HepG2 (cell line): ENCODE results near the gene SPG7. TPM values are rescaled to one million over a fixed set of nuclear protein-coding genes. Genes with fewer than 3 reads are reported as not detected.
A peak's percentile ranks its signal among the peaks of the same experiment; 100 is the strongest.

Experiments used
- ATAC-seq: fragments of 200-7000 bp; cut with Tn5 transposase; 3 replicates; pipeline ENCODE4 v1.9.1; 2020; ENCODE audit warnings: mild to moderate bottlenecking, moderate library complexity
- BruUV-seq: library from RNA; stranded (reverse); fragments of 400-500 nt; replicated peaks from 2 replicates; lab custom pipeline; 2021; lab: Mats Ljungman, UMichigan
- CTCF ChIA-PET: fragments of 300-600 bp; formaldehyde crosslinking; extraction: SDS; loops from one replicate; lab custom pipeline; 2021; ENCODE audit warnings: low total read pairs, inconsistent platforms, low intra/inter-chr PET ratio; lab: Yijun Ruan, JAX
- POLR2A ChIA-PET: fragments of 350-600 bp; sonication (Branson Sonifier 250); formaldehyde crosslinking; loops from one replicate; lab custom pipeline; 2020; ENCODE audit warnings: antibody characterized with exemption, inconsistent platforms; lab: Yijun Ruan, JAX
- DNase-seq: peaks from one replicate; pipeline ENCODE4 v3.0.0-alpha.2; 2015; ENCODE audit warnings: low spot score
- FAIRE-seq: peaks from 3 replicates; lab custom pipeline; 2011; peaks lifted over from hg19 to GRCh38; lab: Jason Lieb, UNC
- H2AFZ ChIP-seq: one replicate; pipeline ENCODE4 v1.6.1; 2011; ENCODE audit warnings: low read length, inconsistent platforms
- H3K27ac ChIP-seq: fragments of 300-600 bp; 3 replicates; pipeline ENCODE4 v1.8.0; 2011; ENCODE audit warnings: mixed run types, mild to moderate bottlenecking, mixed read lengths, low read length, inconsistent platforms; ENCODE audit not compliant: insufficient read depth; ENCODE audit errors: extremely low read length
- H3K27me3 ChIP-seq, 2 experiments: fragments of 200-600 bp in 1 of 2; 2 replicates in 1 of 2; 3 replicates in 1 of 2; pipeline versions ENCODE4 v1.6.0 to v1.8.0; 2011; ENCODE audit warnings: low read length in 2 of 2, mild to moderate bottlenecking in 2 of 2, moderate library complexity in 2 of 2, inconsistent platforms in 1 of 2; ENCODE audit not compliant: insufficient read depth in 2 of 2, control insufficient read depth in 1 of 2
- H3K36me3 ChIP-seq, 2 experiments: fragments of 200-600 bp in 1 of 2; replicated peaks in 1 of 2; 2 replicates in 1 of 2; 3 replicates in 1 of 2; pipeline versions ENCODE4 v1.5.1 to v1.8.0; 2011; ENCODE audit warnings: low read length in 2 of 2, inconsistent platforms in 1 of 2; ENCODE audit not compliant: insufficient read depth in 2 of 2, control insufficient read depth in 1 of 2
- H3K4me1 ChIP-seq: 2 replicates; pipeline ENCODE4 v1.5.1; 2012; ENCODE audit warnings: low read length, inconsistent platforms; ENCODE audit not compliant: insufficient read depth
- H3K4me2 ChIP-seq: 2 replicates; pipeline ENCODE4 v1.6.0; 2011; ENCODE audit warnings: low read depth, low read length, inconsistent platforms
- H3K4me3 ChIP-seq, 3 experiments: fragments of 200-600 bp in 1 of 3; sonication (generic), shearing (Covaris generic) in 1 of 3; replicated peaks in 1 of 3; 2 replicates each; pipeline ENCODE4 v1.5.1; 2011 to 2016; ENCODE audit warnings: low read length in 3 of 3, inconsistent platforms in 2 of 3, low read depth in 2 of 3, mild to moderate bottlenecking in 2 of 3, control low read depth in 1 of 3, mixed read lengths in 1 of 3; ENCODE audit not compliant: insufficient read depth in 1 of 3
- H3K79me2 ChIP-seq: one replicate; pipeline ENCODE4 v1.6.1; 2011; ENCODE audit warnings: low read length, inconsistent platforms; ENCODE audit not compliant: insufficient read depth
- H3K9ac ChIP-seq: 2 replicates; pipeline ENCODE4 v1.6.0; 2011; ENCODE audit warnings: mild to moderate bottlenecking, low read depth, low read length, inconsistent platforms; ENCODE audit not compliant: insufficient read depth
- H3K9me3 ChIP-seq: 2 replicates; pipeline ENCODE4 v1.5.1; 2012; ENCODE audit warnings: mild to moderate bottlenecking, low read length
- H4K20me1 ChIP-seq: 2 replicates; pipeline ENCODE4 v1.6.0; 2011; ENCODE audit warnings: inconsistent platforms, mild to moderate bottlenecking, low read length, moderate library complexity; ENCODE audit not compliant: insufficient read depth
- ARID2 ChIP-seq: sonication (generic); formaldehyde crosslinking; IDR thresholded peaks from 2 replicates; pipeline ENCODE4 v1.8.1; 2022; ENCODE audit warnings: mild to moderate bottlenecking, missing genetic modification reagents, borderline replicate concordance
- ESRRA ChIP-seq: sonication (generic); formaldehyde crosslinking; IDR thresholded peaks from 2 replicates; pipeline ENCODE4 v1.5.1; 2020; ENCODE audit warnings: mild to moderate bottlenecking, low read depth, missing genetic modification reagents
- PLRG1 ChIP-seq: fragments of 450-650 bp; conservative IDR thresholded peaks from 2 replicates; pipeline ENCODE4 v1.6.1; 2016
- SNAI1 ChIP-seq: sonication (generic); formaldehyde crosslinking; IDR thresholded peaks from 2 replicates; pipeline ENCODE4 v1.5.0; 2020; ENCODE audit warnings: mild to moderate bottlenecking, missing genetic modification reagents, borderline replicate concordance
- ZBTB3 ChIP-seq: sonication (generic); formaldehyde crosslinking; IDR thresholded peaks from 2 replicates; pipeline ENCODE4 v1.4.0; 2020; ENCODE audit warnings: low read depth, mild to moderate bottlenecking, moderate library complexity, missing genetic modification reagents, borderline replicate concordance
- ZMYM3 ChIP-seq: sonication (generic); formaldehyde crosslinking; IDR thresholded peaks from 2 replicates; pipeline ENCODE4 v1.5.1; 2020; ENCODE audit warnings: mild to moderate bottlenecking, missing genetic modification reagents
- ZNF430 ChIP-seq: sonication (generic); formaldehyde crosslinking; IDR thresholded peaks from 2 replicates; pipeline ENCODE4 v1.9.0; 2021; ENCODE audit warnings: mild to moderate bottlenecking, missing genetic modification reagents
- ZNF572 ChIP-seq: sonication (generic); formaldehyde crosslinking; IDR thresholded peaks from 2 replicates; pipeline ENCODE4 v1.5.1; 2020; ENCODE audit warnings: mild to moderate bottlenecking, missing genetic modification reagents
- ZNF598 ChIP-seq: sonication (generic); formaldehyde crosslinking; IDR thresholded peaks from 2 replicates; pipeline ENCODE4 v1.5.1; 2020; ENCODE audit warnings: mild to moderate bottlenecking, missing genetic modification reagents, borderline replicate concordance
- ZNF605 ChIP-seq: sonication (generic); formaldehyde crosslinking; IDR thresholded peaks from 2 replicates; pipeline ENCODE4 v1.8.0; 2022; ENCODE audit warnings: mild to moderate bottlenecking, missing genetic modification reagents
- WGBS: methylation state at CpG from one replicate; pipeline ENCODE4 v1.1.6; 2017; ENCODE audit warnings: low lambda C conversion rate; 5-methylcytosine and 5-hydroxymethylcytosine counted together
- in situ Hi-C: cut with HindIII; loops from 2 replicates; pipeline ENCODE4 v1.10.0; 2017; ENCODE audit warnings: low pct_unique_long_range_greater_than_20kb; ENCODE audit not compliant: extremely low pct_ligation_motif_present
- intact Hi-C: fragments of 100-400 bp; cut with micrococcal nuclease; formaldehyde crosslinking; loops from one replicate; pipeline ENCODE4 v1.10.0; 2022; ENCODE audit not compliant: unreplicated experiment
- polyA plus RNA-seq, 8 experiments: library from polyadenylated mRNA; depleted of rRNA in 3 of 8; stranded (reverse) in 7 of 8; unstranded in 1 of 8; fragments of >200 nt; fragmentation: Illumina TruSeq in 4 of 8; extraction: Trizol in 4 of 8; gene quantifications; 2 replicates each; pipeline versions ENCODE4 v1.2.1 to v1.2.3, GENCODE V29; 2011 to 2016; ENCODE audit warnings: low read depth in 4 of 8, missing spikeins in 1 of 8, mixed read lengths in 1 of 8; ENCODE audit not compliant: insufficient read depth in 1 of 8
- total RNA-seq, 5 experiments: library from RNA; depleted of rRNA; stranded (reverse); fragments of >200 nt; fragmentation: Illumina TruSeq; extraction: Trizol; gene quantifications; 2 replicates each; pipeline ENCODE4 v1.2.3, GENCODE V29; 2016; ENCODE audit warnings: low read depth in 1 of 5
- TF ChIP-seq, protein P1 (sequence below): sonication (generic); formaldehyde crosslinking; IDR thresholded peaks from 2 replicates; pipeline ENCODE4 v1.5.1; 2020; ENCODE audit warnings: mild to moderate bottlenecking, missing genetic modification reagents, moderate library complexity
- TF ChIP-seq, protein P2 (sequence below): sonication (generic); formaldehyde crosslinking; IDR thresholded peaks from 2 replicates; pipeline ENCODE4 v1.4.0; 2020; ENCODE audit warnings: missing genetic modification reagents
- TF ChIP-seq, protein P3 (sequence below): sonication (generic); formaldehyde crosslinking; conservative IDR thresholded peaks from 2 replicates; pipeline ENCODE4 v1.4.0; 2020; ENCODE audit warnings: missing genetic modification reagents

The SPG7 gene
- total and polyA plus RNA-seq, 2 of the 13 experiments (the other 11 are each of a cell fraction or from before 2014, with no cell fraction given), result 66.0 to 136 TPM

DNA sequence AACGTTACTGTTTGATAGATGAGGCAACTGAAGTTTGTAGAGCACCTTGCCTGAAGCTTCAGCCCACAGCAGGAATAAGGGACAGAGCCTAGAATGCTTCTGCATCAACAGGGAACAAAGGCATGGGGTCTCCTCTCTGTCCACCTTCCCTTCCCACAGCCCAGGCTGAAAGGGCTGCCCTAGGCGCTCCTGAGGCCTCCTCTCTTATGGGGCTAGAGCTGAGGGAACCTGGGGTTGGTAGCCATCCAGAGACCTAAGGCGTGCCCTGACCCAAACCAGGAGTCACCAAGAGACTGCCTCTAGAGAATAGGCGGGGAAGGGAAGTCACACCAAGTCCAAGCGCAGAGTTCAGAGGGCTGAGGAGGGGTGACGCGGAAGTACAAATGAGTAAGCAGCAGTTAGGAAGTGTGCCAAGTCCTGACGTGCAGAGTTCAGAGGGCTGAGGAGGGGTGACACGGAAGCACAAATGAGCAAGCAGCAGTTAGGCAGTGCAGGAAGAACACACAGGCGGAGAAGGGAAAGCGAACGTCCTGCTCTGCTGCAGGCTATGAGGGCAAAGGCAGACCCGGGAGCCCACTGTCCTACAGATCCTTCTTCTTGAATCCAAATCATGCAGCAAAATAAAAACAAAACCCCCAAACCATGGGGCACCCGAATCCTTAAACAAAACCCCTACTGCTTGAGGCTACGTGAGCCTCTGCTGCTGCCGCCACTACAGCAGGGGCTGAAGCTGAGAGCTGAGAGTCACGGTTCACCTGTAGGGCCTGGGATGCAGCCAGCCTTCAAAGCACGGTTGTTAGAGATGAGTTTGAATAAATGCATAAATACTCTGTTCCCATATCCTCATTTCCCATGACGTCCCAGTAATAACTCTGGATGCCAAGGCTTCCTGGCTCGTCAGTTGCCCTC is 2.7 kb upstream of the SPG7 start (continued):
- TF ChIP-seq, protein P1, sequence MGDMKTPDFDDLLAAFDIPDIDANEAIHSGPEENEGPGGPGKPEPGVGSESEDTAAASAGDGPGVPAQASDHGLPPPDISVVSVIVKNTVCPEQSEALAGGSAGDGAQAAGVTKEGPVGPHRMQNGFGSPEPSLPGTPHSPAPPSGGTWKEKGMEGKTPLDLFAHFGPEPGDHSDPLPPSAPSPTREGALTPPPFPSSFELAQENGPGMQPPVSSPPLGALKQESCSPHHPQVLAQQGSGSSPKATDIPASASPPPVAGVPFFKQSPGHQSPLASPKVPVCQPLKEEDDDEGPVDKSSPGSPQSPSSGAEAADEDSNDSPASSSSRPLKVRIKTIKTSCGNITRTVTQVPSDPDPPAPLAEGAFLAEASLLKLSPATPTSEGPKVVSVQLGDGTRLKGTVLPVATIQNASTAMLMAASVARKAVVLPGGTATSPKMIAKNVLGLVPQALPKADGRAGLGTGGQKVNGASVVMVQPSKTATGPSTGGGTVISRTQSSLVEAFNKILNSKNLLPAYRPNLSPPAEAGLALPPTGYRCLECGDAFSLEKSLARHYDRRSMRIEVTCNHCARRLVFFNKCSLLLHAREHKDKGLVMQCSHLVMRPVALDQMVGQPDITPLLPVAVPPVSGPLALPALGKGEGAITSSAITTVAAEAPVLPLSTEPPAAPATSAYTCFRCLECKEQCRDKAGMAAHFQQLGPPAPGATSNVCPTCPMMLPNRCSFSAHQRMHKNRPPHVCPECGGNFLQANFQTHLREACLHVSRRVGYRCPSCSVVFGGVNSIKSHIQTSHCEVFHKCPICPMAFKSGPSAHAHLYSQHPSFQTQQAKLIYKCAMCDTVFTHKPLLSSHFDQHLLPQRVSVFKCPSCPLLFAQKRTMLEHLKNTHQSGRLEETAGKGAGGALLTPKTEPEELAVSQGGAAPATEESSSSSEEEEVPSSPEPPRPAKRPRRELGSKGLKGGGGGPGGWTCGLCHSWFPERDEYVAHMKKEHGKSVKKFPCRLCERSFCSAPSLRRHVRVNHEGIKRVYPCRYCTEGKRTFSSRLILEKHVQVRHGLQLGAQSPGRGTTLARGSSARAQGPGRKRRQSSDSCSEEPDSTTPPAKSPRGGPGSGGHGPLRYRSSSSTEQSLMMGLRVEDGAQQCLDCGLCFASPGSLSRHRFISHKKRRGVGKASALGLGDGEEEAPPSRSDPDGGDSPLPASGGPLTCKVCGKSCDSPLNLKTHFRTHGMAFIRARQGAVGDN, result peak; percentile 98
- TF ChIP-seq ZNF605 (peak; percentile 94), ZNF430 (CRISPR knock-in tag) (peak; percentile 97)

DNA sequence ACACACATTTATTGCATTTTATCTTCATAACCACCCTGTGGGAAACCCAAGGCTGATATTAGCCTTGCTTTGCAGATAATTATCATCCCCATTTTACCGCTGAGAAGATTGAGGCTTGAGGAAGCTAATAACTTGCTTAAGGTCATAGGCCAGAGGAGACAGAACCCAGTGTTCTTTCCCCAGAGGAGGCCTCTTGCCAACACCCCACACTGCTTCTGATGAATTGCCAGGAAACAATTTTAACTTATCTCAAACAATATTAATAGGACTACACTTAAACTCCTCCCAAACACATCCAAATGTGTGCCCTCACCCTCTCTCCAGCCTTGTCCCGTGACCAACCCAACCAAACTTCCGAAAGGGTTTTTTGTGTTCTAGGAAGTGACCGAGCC is 2.1 kb upstream of the SPG7 start:
- CTCF ChIA-PET, result no interaction called here
- Histone ChIP-seq H3K79me2 (peaks cover 42% of the 10 kb centered on the region), H3K9ac (peak overlapping the region; percentile 79), H3K4me2 (peak overlapping the region; percentile 99), H3K4me3 (peak overlapping the region; percentile 49 to 74 (median 55)), H4K20me1 (peaks cover 12% of the 10 kb centered on the region), H3K27ac (peak overlapping the region; percentile 94), H3K27me3 (no peaks in the 10 kb centered on the region; a peak in 1 of 5 replicates), H2AFZ (no peak overlapping the region), H3K4me1 (peaks cover 70% of the 10 kb centered on the region), H3K9me3 (no peaks in the 10 kb centered on the region), H3K36me3 (peaks cover 7 to 8% of the 10 kb centered on the region in 2 experiments)
- WGBS, result 55% methylated on average over 4 of the region's 4 CpGs
- intact Hi-C loops, result loop anchor here (2.0 to 5.0 kb wide), 5 partner anchors 51 to 264 kb away; no protein-coding TSS in a partner anchor
- POLR2A ChIA-PET, result interaction anchor here (1.2 to 2.7 kb wide), 5 partner anchors 11 to 259 kb away, joined by 3 to 13 read pairs (median 4); no protein-coding TSS in a partner anchor
- in situ Hi-C loops, result no loop called here
- FAIRE-seq (no peak), DNase-seq (no peak), ATAC-seq (no peak)
- no TSS peak for BruUV-seq
- TF ChIP-seq ZBTB3 (CRISPR knock-in tag), result 0 out of 2 replicates have a peak, but pooled peaks have one; percentile 18
- TF ChIP-seq ARID2 (CRISPR knock-in tag), result peak; percentile 85; the same call in 1 of the 2 replicates
- 0 out of 2 replicates have a peak, but pooled peaks have one; percentile 50 for TF ChIP-seq ZNF572 (CRISPR knock-in tag)
- 0 out of 2 replicates have a peak, but pooled peaks have one; percentile 41 for TF ChIP-seq ZMYM3
- TF ChIP-seq, protein P2, sequence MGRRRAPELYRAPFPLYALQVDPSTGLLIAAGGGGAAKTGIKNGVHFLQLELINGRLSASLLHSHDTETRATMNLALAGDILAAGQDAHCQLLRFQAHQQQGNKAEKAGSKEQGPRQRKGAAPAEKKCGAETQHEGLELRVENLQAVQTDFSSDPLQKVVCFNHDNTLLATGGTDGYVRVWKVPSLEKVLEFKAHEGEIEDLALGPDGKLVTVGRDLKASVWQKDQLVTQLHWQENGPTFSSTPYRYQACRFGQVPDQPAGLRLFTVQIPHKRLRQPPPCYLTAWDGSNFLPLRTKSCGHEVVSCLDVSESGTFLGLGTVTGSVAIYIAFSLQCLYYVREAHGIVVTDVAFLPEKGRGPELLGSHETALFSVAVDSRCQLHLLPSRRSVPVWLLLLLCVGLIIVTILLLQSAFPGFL (CRISPR knock-in tag), result 0 out of 2 replicates have a peak, but pooled peaks have one; percentile 3
- no peak for TF ChIP-seq PLRG1
- no peak for TF ChIP-seq ZNF598 (CRISPR knock-in tag)
- TF ChIP-seq, protein P3, sequence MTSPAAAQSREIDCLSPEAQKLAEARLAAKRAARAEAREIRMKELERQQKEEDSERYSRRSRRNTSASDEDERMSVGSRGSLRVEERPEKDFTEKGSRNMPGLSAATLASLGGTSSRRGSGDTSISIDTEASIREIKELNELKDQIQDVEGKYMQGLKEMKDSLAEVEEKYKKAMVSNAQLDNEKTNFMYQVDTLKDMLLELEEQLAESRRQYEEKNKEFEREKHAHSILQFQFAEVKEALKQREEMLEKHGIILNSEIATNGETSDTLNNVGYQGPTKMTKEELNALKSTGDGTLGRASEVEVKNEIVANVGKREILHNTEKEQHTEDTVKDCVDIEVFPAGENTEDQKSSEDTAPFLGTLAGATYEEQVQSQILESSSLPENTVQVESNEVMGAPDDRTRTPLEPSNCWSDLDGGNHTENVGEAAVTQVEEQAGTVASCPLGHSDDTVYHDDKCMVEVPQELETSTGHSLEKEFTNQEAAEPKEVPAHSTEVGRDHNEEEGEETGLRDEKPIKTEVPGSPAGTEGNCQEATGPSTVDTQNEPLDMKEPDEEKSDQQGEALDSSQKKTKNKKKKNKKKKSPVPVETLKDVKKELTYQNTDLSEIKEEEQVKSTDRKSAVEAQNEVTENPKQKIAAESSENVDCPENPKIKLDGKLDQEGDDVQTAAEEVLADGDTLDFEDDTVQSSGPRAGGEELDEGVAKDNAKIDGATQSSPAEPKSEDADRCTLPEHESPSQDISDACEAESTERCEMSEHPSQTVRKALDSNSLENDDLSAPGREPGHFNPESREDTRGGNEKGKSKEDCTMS, result no peak
- TF ChIP-seq SNAI1, result no peak
- TF ChIP-seq ESRRA (CRISPR knock-in tag), result no peak
